GM03348 (cell line): ENCODE results near the gene CTSW.
"Not testable (repeated sequence)": the region's sequence is repeated elsewhere in the genome, so short reads cannot be mapped to it uniquely, and the experiment has no call there.

Experiments
- DNase-seq: peaks from one replicate; pipeline ENCODE4 v3.0.0; 2012; ENCODE audit warnings: low spot score

The CTSW gene

GRCh38 chr11:65885808-65886536 is 6.3 kb downstream of the CTSW start:
- no peak for DNase-seq

GRCh38 chr11:65886826-65887722 is 7.4 kb downstream of the CTSW start:
- DNase-seq, result no peak

GRCh38 chr11:65887723-65888162 is 8.1 kb downstream of the CTSW start:
- peak; percentile 44 for DNase-seq

DNA sequence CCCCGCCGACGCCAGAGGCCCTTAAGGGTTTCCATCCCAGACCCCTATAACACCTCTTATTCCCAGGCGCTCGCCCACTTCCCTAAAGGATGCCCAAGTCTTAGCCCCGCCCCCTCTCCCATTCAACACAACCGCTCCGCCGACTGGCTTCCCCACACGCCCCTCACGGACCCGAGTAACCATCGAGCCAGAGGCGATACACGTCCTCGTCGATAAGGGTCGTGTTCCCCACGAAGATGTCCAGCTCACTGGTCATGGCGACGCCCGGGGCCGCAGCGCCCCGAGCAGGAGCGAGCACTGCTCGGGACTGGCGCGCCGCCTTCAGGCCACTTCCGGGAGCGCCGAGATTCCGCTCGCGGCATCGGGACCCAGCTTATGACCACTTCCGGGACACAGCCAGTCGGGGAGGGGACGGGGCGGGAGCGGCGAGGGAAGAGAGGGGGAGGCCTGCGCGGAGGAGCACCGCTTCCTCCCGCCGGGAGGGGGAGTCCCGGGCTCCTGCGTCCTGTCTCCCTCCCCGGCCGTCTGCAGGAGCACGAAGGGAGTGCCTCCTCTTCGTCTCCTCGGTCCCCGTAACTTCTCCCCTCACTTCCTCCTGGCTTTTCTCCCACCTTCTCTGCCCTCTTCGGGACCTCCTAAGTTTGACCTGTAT is 8.7 kb downstream of the CTSW start, which contains the start of gene FIBP:
Gene FIBP, minus strand, starts transcription at position 309 of the 652 bp plus-strand sequence. Its CDS starts 53 bp downstream, at position 256.
- peak; percentile 98 for DNase-seq

- peak; percentile 97 for DNase-seq
Observed at GRCh38 chr11:65890324-65891218, 10.9 kb downstream of the CTSW start, which contains the start of gene CCDC85B. Gene CCDC85B, plus strand, starts transcription at chr11:65890673. Its CDS starts 111 bp downstream, at chr11:65890784.

- no peak for DNase-seq
Observed at GRCh38 chr11:65891219-65892136, 11.8 kb downstream of the CTSW start.

DNA sequence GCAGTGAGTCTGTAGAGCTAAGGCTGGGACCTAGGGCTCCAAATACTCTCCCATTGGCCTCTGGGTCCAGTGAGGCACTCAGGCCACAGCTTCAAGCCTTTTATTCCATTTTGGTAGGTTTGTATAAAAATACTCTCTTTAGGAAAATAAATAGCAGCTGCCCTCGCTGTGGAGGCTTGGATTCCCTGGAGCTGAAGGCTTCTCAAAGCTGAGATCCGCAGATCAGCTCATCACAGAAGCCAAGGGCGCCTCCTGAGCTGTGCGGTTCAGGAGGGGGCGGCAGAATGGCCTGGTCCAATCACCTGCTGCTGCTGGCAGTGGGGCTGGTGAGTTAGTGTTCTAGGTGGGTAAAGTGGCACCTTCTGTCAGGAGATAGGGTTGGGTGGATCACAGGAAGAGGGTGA is 12.5 kb downstream of the CTSW start:
- DNase-seq, result not testable (repeated sequence)

DNA sequence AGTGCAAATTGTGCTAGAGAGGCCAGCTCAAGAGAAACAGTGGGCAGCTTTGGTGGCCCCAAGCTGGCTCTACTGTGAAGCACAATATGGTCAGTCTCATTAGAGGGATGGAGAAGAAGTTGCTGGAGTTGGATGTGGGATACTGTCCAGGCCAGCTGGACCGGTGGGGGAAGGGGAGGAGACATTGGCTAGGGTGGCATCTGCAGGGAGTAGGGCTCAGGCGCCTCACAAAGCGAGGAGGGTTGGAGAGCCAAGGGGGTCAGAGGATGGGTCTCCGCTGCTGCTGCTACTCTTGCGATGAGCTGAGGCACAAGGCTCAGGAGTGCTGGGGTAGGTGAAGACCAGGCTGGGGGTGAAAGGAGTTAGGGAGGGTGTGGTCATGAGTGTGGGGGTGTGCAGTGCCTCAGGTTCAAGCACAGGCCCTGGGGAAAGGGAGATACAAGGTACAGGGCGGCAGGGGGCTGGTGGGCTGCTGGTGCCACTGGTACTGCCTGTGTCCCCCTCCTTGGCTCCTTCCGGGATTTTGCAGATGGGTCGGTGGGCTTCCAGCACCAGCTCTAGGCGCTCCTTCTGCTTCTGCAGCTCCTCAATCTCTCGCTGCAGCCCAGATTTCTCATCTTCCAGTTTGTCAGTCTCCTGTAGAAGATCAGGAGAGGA is 13.2 kb downstream of the CTSW start:
- DNase-seq, result no peak

DNA sequence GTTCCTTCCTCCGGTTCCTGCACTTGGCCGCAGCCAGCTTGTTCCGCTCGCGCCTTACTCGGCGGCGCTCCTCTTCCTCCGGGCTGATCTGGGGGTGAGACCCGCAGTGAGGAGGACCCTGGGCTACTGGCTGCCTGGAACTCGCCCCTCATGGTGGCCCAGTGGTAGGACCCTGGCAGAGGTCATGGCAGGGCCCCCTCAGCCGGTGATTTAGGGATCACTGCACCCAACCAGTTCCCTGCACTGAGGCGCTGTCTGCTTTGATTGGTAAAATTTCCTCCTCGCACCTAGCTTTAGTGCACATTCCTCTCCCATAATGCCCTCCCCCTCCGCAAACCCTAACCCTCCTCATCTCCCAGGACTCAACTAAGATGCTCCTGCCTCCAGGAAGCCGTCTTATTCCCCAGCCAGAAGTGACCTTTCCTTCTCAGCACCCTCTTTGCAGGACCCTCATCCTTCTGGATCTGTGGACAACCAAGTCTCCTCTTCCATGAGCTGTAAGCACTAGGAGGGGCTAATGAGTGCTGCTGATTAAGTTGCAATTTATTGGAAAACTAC is 14.5 kb downstream of the CTSW start:
- no peak for DNase-seq

DNA sequence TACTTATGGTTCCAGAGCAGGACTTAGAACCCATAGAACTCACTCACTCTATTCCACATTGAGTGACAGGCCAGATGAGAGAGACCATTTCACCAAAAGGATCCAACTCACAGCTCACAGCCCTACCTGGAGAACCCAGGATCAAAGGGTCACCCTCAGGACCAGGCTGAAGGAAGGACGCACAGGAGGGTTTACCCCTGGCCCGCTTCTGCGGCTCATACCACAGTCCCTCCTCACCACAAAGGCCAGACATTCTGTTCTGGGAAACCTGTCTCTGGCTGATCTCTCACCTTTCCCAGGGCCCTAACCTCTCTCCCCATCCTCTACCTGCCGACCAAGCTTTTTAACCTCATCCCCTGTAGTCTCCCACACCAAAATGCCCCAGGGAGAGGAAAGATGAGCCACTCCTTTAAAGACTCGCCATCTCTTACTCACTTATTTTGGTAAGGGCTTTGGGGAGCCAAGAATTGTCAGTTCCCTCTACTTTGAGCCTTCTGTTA is 15.9 kb downstream of the CTSW start:
- no peak for DNase-seq

GRCh38 chr11:65896034-65896999 is 16.7 kb downstream of the CTSW start:
- no peak for DNase-seq

DNA sequence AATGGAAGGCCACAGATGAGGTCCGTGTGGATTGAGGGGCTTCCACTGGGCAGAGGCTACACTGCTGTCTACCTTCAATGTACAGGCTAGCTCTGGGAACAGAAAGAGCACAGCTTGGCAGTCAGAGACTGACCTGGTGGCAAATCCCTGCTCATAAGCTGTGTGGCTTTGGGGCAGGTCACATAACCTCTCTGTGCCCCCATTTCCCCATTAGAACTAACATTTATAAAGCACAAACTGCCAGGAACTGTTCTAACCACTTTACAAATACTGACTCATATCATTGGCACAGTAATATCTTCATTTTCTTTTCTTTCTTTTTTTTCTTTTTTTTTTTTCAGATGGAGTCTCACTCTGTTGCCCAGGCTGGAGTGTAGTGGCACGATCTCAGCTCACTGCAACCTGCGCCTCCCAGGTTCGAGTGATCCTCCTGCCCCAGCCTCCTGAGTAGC is 17.4 kb downstream of the CTSW start:
- DNase-seq, result no peak

DNA sequence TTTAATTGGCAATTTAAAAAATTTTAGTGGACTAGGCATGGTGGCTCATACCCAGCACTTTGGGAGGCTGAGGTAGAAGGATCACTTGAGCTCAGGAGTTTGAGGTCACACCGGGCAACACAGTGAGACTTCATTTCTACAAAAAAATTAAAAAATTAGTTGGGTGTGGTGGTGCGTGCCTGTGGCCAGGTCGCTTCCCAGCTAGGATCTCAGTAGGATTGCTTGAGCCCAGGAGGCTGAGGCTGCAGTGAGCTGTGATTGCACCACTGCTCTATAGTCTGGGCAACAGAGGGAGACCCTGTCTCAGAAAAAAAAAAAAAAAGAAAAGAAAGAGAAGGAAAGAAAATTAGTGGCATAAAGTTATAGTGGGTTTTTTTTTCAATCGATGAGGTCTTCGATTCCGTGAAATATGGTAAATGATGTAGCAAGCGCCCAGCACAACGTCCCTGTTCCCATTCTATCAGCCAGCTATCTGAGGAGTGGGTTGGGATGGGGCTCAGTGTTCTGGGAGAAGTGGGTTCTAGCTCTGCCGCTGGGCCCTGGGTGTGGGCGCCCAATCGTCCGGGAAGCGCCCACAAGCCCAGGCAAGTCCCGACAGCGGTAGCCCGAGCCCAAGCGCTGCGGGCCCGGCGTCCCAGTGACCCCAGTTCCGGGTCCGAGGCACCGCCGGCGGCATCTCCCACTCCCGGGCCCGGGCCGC is 19.2 kb downstream of the CTSW start:
- DNase-seq, result no peak

DNA sequence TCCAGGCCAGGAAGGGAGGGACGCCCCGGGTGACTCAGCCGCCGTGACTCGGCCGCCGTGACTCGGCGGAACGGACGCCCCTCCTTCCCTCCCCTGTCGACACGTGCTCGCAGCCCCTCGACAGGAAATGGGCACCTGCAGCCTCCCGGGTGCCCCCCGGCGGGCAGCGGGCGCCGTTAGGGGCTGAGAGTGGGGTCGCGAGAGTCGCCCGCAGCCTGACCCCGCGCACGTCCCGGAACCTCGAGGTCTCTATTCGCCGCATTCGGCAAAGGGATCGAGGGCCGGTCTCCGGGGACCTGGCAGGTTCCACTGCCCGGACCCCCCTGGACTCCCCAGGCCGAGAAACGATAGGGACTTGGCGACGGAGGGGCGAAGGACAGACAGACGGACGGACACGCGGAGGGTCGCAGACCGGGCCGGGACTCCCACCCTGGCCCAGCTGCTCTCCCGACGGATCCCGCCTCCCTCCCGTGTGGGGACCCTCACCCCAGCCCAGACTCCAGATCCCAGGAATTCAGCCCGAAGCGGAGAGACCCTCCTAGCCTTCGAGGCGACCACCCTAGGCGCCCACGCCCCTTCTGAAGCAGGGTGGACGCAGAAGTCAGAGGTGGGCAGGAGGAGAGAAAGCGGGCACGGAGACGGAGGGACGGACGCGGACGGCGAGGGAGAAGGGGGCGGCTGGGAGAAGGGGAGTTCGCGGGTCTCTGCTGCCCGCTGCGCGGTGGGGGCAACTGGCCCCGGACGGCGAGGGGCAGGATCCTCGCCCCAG is 19.9 kb downstream of the CTSW start:
- peak; percentile 90 for DNase-seq

- peak; percentile 94 for DNase-seq
Observed at GRCh38 chr11:65900125-65900898, 20.7 kb downstream of the CTSW start, which contains the start of gene FOSL1. Gene FOSL1, minus strand, starts transcription at chr11:65900388. Its CDS starts 49 bp downstream, at chr11:65900339.

- no peak for DNase-seq
Observed at GRCh38 chr11:65900899-65901180, 21.2 kb downstream of the CTSW start.
